Erythroblast (primary cell): ENCODE data around the gene SPTLC3.

Experiments
- GATA1 ChIP-seq: IDR thresholded peaks from 2 replicates; pipeline ENCODE4 v1.6.1; 2011; ENCODE audit warnings: low read depth, mild to moderate bottlenecking, control low read depth, low read length, moderate library complexity
- POLR2A ChIP-seq: IDR thresholded peaks from 2 replicates; pipeline ENCODE4 v1.6.1; 2011; ENCODE audit warnings: mild to moderate bottlenecking, low read length

DNA sequence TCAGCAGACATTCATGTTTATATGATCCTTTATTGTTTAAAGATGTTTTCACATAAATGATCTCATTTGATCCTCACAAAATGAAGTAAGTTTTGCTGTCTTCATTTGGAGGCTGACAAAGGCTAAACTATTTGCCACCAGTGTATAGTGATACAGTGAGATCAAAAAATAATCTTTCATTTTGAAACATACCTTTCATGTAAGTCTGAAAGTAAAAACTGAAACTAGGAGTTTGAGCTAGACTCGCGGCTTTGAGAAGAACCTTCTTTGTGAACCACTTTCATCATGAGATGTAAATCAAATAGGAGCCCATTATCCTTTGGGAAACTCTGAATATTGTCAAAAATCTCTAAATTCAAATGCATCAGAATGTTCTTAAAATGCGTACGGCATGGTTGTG lies 40.3 kb upstream of the SPTLC3 start:
- TF ChIP-seq POLR2A (no peak), GATA1 (no peak)
